RWPE1 (cell line): ENCODE data around the gene ERF.

Experiments used
- CTCF ChIA-PET: fragments of 350-600 bp; sonication (Branson Sonifier 250); formaldehyde crosslinking; extraction: SDS; loops from one replicate; lab custom pipeline; 2021; lab: Yijun Ruan, JAX
- POLR2A ChIA-PET: fragments of 400-600 bp; formaldehyde crosslinking; extraction: SDS; loops from one replicate; lab custom pipeline; 2020; ENCODE audit warnings: antibody characterized with exemption; ENCODE audit not compliant: low non-redundant PET; lab: Yijun Ruan, JAX
- DNase-seq: peaks from one replicate; pipeline ENCODE4 v3.0.0; 2012; ENCODE audit warnings: low spot score
- H3K27ac ChIP-seq: fragments of 450-650 bp; 2 replicates; pipeline ENCODE4 v1.5.1; 2017
- CTCF ChIP-seq: fragments of 450-650 bp; conservative IDR thresholded peaks from 2 replicates; pipeline ENCODE4 v1.5.1; 2017; ENCODE audit warnings: low read depth, mild to moderate bottlenecking

The ERF gene

GRCh38 chr19:42214810-42215485 is 40.0 kb downstream of the ERF start:
- ChIA-PET CTCF (no interaction called here), POLR2A (no interaction called here)
- H3K27ac ChIP-seq: peak overlapping the region; percentile 15
- no peak for TF ChIP-seq CTCF
- DNase-seq: no peak

DNA sequence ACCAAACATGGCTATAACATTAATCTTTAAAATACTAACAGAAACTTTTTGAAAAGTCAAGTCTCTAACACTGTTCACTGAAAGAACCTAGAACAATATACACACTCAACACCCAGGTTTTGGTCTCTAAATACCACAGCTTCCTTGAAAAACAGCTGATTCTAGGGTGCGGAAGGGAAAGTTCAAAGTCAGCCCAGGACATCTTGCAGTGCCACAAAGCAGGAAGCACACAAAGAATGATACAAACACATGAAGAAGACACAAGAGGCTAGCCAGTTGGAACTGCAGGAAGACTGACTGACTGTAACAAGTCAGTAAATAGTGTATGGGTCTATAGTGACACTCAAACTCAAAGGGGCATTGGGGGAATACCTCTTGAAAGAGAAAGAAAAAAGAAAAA is 42.0 kb downstream of the ERF start:
- no peak for DNase-seq
- ChIA-PET POLR2A (no interaction called here), CTCF (no interaction called here)
- H3K27ac ChIP-seq: peak overlapping the region; percentile 34; the same call in 1 of the 2 replicates
- no peak for TF ChIP-seq CTCF

DNA sequence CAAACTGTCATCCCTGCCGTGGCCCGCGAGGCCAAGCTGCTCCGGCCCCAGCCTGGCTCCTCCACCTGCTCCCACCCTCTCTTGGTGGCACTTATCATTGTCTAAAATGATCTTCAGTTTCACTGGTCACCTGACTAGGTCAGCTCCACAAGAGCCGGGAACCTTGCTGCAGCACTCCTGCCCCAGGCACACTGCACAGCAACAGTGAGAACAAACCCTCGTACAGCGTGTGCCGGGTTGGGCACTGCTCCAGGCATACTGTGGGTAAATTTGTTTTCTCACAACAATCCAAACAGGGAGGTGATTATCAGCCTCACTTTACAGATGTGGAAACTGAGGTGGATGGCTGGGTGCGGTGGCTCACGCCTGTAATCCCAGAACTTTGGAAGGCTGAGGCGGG is 46.3 kb downstream of the ERF start:
- ChIA-PET CTCF (interaction anchor here (0.8 kb wide), 1 partner anchor 262 kb away, joined by 3 read pairs; no protein-coding TSS in a partner anchor), POLR2A (no interaction called here)
- H3K27ac ChIP-seq: peak overlapping the region; percentile 84
- no peak for TF ChIP-seq CTCF
- DNase-seq: no peak

GRCh38 chr19:42207767-42208271 is 47.1 kb downstream of the ERF start:
- TF ChIP-seq CTCF: no peak
- ChIA-PET POLR2A (no interaction called here), CTCF (no interaction called here)
- peak overlapping the region; percentile 84 for H3K27ac ChIP-seq
- DNase-seq: peak; percentile 71

DNA sequence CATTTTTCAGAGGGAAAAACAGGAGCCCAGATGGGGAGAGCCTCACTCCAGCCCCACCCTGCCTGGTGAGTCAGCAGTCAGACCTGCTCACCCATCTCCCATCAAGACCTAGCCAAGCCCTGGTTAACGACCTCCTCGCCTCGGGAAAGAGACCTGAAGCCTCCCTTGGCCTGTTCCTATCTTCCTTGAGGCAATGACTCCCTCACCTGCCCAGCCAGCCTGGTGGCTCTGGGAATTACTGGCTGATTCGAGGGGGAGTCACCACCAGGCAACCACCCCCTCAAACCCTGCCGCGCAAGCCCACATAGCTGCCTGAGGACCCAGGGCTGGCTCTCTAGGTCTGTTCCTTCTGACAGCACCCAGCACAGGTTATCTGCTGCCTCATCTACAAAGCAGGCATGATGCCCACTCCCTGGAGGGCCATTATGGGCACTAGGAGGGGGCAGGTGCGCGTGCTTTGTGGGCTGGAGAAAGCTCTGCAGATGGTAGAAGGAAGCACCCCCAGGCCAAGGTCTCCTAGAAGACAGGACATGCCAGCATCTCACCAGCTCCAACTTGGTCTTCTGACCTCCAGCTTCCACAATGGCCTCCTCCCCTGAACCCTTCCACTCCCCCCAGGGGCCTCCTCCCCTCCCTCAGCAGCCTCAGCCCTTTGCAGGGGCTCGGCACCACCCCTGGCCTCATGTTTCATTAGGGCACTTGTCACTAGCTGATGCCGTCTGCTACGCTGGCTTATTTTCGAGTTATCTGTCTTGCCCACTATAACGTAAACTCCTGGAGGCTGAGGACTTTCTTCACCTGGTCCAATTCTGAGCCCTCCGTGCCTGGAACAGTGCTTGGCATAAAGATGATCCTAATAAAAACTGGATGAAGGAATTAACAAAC is 47.8 kb downstream of the ERF start:
- CTCF ChIA-PET: no interaction called here
- POLR2A ChIA-PET: no interaction called here
- no peak for TF ChIP-seq CTCF
- peak; percentile 89 for DNase-seq
- peak overlapping the region; percentile 84 for H3K27ac ChIP-seq

DNA sequence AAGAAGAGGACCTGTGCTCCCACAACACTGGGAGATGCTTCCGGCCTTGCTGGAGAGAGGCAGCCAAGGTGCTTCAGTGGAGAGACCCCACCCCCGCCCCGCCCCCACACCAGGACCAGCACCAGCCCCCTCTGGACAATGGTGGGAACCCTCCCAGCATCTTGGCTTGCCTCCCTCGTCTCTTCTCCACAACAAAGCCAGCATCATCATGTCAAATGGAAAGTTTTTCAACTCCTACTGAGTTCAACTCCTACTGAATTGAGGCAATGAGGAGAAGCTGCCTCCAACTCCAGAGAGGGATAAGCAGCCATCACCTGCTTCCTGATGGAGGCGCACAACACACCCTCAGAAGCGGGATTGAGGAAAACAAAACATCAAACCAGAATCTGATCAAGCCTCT is 50.3 kb downstream of the ERF start:
- POLR2A ChIA-PET: no interaction called here
- CTCF ChIA-PET: no interaction called here
- TF ChIP-seq CTCF: no peak
- H3K27ac ChIP-seq: peak overlapping the region; percentile 40
- no peak for DNase-seq
